NCI-H1436 (cell line): Measurements from ENCODE around the gene CSN3.
"Not testable (repeated sequence)": the region's sequence is repeated elsewhere in the genome, so short reads cannot be mapped to it uniquely, and the experiment has no call there.

Experiments used
- DNase-seq: peaks from one replicate; lab custom pipeline; 2025; lab: John Stamatoyannopoulos, UW

CSN3 gene, protein sequence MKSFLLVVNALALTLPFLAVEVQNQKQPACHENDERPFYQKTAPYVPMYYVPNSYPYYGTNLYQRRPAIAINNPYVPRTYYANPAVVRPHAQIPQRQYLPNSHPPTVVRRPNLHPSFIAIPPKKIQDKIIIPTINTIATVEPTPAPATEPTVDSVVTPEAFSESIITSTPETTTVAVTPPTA

DNA sequence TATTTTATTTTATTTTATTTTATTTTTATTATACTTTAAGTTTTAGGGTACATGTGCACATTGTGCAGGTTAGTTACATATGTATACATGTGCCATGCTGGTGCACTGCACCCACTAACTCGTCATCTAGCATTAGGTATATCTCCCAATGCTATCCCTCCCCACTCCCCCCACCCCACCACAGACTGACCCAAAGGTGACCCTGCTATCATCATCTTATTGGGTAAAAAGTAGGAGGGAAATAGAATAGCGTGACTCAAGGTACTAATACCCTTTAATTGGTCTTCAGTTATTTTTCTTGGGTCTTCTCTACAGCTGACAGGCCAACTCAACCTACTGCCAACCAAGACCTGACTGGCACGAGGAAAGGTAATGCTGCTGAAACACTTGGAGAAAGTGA is at the start of gene CSN3:
CSN3 (plus strand) TSS at position 301 of the 400 bp plus-strand sequence. CDS start 2,223 bp downstream, outside the sequence.
- DNase-seq, result not testable (repeated sequence)

DNA sequence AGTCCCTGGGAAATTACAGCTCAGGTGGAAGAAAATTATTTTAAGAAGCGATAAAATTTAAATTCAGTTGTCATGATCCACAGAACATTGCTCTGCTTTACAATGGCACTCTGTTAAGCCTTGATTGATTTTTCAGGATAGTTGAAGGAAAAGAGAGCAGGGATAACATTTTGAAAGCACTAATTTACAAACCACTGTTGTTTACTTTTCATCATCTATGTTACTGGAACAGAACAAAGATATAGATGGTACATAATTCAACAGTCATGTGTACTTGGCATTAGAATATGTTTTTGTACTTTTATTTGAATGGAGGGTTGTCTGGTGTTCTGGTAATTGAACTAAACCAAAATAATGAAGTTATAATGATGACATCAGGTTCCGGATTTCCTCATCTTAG is 49.5 kb upstream of the CSN3 start:
- DNase-seq, result no peak

DNA sequence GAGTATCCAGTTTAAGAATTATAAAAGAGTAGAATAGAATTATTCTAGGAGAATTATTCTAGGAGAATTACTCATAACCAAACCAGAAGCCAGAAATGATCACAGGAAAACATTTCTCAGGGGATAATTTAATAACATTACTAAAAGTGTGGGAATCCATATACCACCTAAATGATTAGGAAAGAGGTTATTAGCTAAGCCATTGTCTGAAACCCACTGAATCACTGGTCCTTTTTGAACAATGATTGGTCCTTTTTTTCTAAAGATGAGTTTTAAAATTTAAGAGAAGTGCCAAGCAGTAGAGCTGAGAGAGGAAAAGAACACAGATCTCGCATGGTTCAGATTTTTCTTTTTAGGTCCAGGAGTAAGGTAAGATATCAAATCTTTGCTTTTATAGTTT is 47.0 kb upstream of the CSN3 start, which contains the start of gene ODAM:
ODAM (plus strand) TSS at position 301 of the 400 bp plus-strand sequence. CDS start 819 bp downstream, outside the sequence.
- DNase-seq, result no peak

DNA sequence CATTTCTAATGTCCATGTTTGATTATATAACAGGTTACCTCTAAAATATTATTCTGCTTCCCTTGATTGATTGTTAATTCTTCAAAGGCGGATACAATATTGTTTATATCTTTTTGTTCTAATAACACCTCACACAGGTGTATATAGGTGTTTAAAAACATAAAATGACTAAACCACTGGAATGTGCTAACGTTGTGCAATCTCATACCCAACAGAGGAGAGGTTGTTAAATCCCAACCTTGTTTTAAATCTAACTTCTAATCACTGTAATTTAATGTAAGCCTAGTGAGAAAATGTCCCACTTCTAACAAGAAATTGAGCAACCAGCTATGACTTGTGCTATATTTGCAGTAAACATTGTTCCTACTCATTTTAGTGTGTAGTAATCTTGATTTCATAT is 45.5 kb upstream of the CSN3 start:
- DNase-seq, result no peak

DNA sequence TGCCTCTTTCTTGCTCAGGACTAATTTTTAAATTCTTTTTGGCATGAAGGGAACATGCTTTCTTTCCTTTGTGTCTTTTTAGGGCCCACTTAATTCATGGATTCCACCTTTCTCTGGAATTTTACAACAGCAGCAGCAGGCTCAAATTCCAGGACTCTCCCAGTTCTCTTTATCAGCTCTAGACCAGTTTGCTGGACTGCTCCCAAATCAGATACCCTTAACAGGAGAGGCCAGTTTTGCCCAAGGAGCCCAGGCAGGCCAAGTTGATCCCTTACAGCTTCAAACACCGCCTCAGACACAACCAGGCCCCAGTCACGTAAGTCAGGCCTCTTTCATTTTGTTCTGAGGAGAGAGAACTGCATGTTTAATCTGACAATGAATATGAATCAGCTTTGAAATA is 44.6 kb upstream of the CSN3 start:
- DNase-seq, result no peak

DNA sequence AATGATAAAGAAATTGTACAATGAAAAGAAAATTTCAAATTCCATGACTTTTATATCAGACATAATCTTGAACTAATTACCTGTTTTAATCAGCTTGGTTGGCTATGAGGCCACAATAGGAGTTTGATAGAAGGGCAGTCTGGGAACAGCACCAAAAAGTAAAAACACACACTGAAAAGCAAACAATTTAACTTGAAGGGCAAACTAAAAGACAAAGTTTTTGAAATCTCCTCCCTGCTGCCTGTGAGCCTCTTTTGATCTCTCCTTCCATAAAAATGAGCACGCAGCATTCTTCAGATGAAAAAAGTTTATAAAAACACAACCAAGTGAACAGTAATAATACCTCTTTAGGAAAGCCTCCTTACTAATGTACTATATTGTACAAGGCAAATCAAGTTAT is 38.8 kb upstream of the CSN3 start:
- DNase-seq, result no peak

DNA sequence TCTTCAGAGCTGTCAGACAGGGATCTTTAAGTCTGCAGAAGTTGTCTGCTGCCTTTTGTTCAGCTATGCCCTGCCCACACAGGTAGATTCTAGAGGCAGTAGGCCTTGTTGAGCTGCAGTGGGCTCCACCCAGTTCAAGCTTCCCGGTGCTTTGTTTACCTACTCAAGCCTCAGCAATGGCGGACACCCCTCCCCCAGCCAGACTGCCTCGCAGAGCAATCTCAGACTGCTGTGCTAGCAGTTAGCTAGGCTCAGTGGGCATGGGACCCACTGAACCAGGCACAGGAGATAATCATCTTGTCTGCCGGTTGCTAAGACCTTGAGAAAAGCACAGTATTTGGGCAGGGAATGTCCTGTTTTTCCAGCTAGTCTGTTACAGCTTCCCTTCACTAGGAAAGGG is 29.6 kb upstream of the CSN3 start:
- DNase-seq, result not testable (repeated sequence)

DNA sequence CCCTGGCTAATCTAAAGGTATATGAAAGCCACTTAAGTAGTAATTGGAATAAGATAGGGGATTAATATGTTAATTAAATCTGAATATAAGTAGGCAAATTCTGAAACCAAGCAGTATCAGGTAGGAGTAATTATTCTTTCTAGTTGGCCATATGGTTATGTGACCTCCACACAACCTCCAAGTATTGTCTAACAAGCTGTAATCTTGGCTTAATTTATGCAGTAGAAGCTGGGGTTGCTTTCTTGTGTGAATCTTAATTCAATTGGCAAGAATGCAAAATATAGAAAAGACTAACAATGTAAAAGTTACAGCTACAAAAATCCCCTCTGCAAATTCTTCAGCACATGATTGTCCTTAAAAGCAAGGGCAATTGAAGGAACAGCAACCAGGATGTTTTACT is 26.3 kb upstream of the CSN3 start:
- DNase-seq, result not testable (repeated sequence)

DNA sequence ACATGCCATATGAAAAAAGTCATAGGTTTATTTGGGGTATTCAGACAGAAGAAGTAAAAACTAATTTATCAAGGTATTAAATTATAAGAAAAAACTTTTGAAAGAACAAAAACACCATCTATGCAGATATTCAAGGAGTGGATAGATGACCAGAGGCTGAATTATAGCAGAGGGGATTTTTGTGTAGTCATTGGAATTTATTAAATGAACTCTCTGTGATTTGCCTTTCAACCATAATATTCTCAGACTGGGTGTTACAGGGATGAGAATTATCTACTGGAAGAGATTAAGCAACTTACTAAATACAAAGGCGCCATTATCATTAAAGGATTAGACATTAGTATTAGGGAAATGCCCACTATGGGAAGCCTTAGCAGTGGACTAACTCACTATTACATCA is 25.8 kb upstream of the CSN3 start:
- DNase-seq, result not testable (repeated sequence)

DNA sequence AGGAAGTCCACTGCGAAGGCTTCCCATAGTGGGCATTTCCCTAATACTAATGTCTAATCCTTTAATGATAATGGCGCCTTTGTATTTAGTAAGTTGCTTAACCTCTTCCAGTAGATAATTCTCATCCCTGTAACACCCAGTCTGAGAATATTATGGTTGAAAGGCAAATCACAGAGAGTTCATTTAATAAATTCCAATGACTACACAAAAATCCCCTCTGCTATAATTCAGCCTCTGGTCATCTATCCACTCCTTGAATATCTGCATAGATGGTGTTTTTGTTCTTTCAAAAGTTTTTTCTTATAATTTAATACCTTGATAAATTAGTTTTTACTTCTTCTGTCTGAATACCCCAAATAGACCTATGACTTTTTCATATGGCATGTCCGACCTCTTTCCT is 21.0 kb upstream of the CSN3 start:
- DNase-seq, result not testable (repeated sequence)

DNA sequence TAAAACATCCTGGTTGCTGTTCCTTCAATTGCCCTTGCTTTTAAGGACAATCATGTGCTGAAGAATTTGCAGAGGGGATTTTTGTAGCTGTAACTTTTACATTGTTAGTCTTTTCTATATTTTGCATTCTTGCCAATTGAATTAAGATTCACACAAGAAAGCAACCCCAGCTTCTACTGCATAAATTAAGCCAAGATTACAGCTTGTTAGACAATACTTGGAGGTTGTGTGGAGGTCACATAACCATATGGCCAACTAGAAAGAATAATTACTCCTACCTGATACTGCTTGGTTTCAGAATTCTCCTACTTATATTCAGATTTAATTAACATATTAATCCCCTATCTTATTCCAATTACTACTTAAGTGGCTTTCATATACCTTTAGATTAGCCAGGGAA is 20.6 kb upstream of the CSN3 start:
- not testable (repeated sequence) for DNase-seq

DNA sequence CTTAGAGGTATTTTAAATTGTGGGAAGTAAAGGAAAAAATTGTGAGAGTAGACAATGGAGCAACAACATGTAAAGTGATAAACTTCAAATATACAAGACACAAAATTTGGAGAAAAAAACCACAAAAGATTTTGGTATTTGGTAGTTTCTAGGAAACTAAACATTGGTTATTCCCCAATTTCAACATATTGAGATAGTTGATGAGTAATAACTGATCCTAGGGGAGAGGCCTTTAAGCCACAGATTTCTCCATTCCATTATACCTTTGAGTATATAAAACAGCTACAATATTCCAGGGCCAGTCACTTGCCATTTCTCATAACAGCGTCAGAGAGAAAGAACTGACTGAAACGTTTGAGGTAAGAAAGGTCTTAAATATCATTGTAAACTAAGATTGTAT is 16.6 kb upstream of the CSN3 start, which contains the start of gene FDCSP:
FDCSP (plus strand) TSS at position 301 of the 400 bp plus-strand sequence. CDS start 5,071 bp downstream, outside the sequence.
- no peak for DNase-seq

DNA sequence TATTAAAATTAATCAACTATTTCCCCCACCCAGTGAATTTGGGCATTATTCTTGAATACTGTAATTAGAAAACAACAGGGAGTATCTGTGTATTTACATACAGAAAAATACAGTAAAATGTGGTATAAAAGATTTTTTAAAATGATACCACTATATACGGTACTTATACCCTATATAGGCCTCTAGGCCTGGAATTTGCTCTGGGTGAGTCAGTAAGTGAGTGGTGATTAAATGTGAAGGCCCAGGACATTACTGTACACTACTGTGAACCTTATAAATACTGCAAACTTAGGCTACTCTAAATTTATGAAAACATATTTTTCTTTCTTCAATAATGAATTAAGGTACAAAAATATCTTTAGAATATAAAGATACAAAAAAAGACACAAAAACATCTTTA is 6.3 kb upstream of the CSN3 start:
- DNase-seq, result no peak

DNA sequence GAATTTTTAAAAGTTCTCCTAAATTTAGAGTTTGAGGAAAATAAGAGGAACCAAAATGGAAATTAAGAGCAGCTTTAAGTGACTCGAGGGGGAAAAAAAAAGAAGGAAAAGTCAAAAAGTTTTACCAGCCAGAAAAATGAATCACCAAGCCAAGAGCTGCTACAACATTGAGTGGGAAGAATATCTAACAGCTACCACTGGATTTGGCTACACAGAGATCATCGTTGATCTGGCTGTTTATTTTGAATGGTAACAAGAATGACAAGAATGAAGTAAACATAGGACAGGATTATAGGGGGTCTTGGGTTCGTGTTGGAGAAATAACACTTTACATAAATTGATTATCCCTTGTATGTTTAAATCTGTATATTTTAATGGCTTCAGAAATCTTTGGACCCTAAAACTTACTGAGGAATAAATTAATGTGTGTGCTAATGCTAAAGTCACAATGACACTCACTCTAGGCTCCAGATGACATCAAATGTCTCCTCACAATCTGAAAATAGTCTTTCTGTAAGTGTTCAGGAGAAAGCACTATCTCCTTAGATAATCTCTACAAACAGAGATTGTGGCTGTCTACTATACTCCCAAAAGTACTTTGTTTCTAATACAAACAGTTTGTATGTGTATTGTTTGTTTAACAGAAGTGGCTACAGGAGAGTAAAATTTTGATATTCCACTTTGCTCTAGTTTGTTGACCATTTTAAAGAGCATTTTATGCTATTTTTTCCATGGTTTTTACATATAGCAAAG is 3.1 kb upstream of the CSN3 start:
- DNase-seq, result no peak

DNA sequence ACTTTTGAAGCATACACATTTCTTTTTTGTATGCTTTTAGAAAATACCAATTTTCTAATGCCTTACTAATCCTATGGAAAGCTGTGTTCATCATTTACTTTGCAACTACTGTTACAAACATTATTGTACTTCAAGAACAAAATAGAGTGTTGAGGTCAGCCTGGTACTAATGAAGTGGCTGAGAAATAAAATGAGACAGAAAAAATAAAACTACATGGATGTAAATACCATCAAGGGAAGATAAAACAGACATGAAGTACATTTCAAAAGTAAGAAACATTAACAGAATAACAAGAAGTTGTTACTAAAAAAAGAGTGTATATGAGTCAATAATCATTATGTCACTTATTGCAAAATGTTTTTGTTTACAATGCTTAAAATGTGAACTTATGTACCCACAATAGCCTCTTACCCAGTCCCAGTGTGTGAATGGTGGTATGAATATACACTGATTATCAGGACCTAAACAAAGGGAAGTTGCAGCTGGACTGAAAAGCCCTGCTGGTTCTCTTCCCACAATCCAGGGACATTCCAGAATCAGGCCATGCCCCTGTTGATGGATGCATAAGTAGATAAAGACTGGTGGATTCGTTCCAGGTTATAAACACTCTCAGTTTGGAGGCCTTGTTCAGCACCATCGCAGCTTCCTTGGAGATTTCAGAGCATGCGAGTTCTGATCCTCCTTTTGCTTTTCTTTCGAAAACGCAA is 2.4 kb upstream of the CSN3 start:
- DNase-seq, result no peak

DNA sequence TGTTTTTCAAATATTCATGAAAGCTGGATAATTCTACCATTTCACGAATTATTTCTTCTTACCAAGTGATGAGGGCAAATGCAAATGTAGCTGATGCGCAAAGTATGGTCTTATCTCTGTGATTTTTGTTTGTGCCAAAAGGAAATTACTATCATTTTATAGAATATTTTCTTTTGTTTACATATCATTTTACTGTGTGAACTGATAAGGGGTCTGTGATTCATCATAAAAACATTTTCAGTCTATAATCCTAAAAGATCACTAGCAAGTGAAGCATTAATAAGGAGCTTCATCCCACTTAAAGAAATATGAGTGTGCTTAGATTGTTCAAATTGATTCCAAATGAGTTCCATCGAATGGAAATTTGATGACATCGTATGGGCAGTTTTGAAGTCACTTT is 694 bp downstream of the CSN3 start:
- DNase-seq, result no peak

DNA sequence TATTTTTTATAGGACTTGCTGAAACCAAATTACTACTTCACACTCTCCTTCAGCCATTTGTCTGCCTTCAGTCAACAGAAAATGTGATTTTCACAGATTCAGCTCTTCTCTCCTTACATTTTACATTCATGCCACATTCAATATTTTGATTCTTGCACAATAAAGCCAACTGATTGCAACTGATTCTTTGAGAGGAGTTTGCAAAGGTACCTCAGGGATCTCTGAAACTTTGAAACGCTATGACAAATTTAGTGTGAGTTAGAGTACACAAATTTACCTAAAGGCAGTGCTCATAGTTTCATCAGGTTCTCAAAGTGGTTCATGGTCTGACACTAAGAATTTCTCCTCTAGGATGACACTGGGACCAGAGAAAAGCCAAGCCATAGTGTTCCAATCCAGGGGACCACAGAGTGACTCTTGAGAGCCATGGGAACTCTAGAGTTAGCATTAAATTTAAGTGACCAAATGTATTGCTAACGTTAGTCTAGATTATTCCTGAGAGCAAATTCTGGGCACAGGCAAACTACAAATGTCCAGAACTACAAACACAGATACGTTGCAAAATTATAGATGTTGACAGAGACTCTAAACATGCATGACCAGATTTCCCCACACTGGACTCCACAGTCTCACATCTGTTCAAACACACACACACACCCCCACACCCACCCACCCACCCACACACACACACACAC is 9.0 kb downstream of the CSN3 start:
- DNase-seq, result no peak

DNA sequence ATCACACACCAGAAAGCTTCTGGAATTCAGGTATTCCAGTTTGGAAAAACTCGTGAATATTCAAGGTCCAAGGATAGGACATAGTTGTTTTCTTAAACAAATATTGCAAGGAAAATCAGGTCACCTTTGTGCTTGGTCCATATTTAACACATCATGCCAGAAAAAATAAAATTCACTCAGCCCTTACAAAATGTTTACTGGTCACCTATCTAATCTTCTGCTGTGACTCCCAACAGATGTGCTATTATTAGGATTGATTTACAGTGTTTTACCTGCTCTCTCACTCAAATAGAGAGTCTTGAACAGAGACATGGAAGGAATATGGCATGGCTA is 9.5 kb downstream of the CSN3 start:
- DNase-seq, result no peak

DNA sequence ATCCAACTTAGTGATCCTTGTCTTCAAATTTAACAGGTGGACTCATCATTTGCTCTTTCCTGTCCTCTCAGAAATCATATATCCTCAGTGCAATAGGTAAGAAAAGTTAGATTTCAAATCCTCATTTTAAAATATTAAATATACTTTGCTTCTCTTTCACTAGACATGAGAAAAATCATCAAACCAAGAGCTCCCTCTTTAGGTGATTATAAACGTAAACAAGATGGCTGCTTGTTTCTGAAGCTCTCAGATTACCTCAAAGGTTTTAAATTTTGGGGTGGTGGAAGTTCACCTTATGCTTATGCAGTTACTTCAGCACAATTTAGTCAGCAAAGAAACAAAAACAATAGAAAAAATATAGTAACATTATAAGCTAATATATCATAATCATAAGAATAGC is 27.3 kb downstream of the CSN3 start:
- DNase-seq, result no peak

DNA sequence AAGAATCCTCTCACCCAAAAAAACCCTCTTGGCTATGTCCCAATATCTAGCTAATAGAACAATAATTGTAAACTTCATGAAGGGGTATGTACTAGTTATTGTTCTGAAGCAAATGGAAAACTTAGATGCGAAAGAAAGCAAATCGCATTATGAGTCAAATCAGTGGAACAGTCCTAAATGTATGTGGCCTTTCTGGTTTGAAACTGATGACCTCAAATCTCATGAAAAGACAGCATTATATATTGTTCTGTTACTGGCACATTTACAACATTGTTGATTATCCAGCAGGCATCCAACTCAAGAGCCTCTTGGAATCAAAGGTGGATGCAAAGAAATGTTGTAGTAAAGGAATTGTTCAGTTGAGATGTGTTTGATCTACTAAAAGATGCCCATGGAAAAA is 34.7 kb downstream of the CSN3 start:
- no peak for DNase-seq

DNA sequence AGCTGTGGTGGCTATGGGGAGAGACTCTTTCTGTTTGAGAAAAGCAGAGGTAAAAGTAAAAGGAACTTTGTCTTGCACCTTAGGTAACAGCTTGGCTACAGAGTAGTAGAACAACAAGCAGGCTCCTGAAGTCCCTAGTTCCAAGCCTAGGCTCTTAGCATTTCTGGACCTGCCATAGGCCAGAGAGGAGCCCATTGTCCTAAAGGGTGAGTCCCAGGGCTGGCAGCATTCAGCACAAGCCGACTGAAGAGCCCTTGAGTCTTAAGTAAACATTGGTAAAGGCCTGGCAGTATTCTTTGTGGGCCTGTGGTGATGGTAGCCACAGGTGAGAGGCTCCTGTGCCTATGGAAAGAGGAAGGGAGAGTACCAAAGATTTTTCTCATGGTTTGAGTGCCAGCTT is 38.2 kb downstream of the CSN3 start:
- no peak for DNase-seq

DNA sequence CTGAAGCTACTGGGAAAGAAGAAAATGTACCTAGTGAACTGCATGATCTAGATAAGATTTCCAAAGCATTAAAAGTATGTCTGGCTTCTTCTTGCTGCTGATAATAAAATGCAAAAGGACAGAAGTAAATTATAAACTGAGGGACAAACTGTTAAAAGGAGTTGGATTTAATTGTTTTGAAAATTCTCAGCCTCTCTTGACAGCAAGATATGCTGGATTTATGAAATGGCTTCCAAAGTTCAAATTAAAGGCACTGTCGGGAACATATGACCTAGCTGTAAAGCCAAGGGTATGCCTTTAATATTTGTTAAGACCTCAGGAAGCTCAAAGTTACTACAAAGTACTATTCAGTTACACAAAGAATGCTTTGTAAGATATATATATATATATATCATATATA is 46.3 kb downstream of the CSN3 start:
- no peak for DNase-seq

DNA sequence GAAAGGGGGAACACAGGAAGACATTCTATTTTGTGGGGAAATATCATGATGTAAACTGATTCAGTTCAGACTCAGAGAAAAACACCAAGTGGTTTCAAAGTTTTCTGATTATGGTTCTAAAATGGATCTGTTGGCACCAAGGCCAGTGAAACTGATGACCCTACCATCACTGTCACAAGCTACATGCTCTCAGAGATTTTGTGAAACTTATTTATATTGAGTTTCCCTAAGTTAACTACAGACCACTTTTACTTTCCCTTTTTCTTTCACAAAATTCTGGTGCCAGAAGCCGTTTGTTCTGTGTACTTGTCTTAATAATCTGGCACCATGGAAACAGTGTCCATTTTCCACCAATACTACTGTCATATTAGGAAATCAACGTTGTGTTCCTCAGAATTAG is 48.9 kb downstream of the CSN3 start:
- no peak for DNase-seq
